ENCODE data around the gene ASB1.

ASB1 gene

GRCh38 chr2:238407566-238407965, 19.2 kb upstream of the ASB1 start:
- TF ChIP-seq CTCF (IDR thresholded peaks at IDR 0.05; ENCODE audit: borderline replicate concordance, control extremely low read depth, extremely low read depth, insufficient read depth, missing control alignments): no peak
- in situ Hi-C loops (cut with MboI; ENCODE audit: low sequenced_read_pairs, unreplicated experiment): no loop called here
- DNase-seq (ENCODE audit: low spot score): no peak

GRCh38 chr2:238408615-238409340, 17.9 kb upstream of the ASB1 start:
- in situ Hi-C loops (cut with MboI; ENCODE audit: low sequenced_read_pairs, unreplicated experiment): no loop called here
- TF ChIP-seq CTCF (IDR thresholded peaks at IDR 0.05; ENCODE audit: borderline replicate concordance, control extremely low read depth, extremely low read depth, insufficient read depth, missing control alignments): no peak
- no peak for DNase-seq (ENCODE audit: low spot score)

DNA sequence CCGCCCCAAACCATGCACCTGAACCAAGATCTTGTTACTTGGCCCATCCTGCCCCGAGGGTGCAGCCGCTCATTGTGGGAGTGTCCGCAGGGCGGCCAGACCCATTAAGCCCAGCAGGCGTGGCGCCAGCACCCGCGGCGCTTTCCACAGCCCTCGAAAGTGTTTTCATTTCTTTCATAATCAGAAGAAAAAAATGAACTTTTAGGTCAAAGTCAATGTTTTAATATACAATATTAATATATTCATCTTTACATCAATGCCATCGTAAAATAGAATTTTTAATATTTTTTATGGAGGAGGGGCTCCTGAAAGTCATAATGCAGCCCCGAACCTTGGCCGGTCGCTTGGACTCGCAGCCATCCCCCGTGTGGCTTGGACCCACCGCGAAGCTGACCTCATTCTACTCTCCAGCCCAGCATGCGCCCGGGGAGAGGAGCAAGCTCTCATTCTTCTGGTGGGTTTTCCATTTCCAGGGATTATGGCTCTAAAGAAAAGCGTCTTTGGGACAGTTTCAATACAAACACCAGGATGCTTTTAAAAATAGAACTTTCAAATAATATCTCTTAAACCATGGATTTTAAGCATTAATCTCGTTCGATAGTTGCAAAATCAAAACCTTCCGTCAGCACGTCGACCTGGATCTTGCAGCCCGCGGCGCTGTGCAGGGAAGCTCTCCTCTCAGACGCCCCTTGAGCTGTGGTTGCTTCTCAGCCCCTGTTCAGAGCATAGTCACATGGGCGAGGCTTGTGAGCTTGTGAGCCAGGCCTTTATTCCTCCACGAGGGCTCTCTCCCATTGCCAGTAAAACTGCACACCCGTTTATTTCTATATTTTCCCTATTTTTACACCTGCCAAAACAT, 17.2 kb upstream of the ASB1 start:
- DNase-seq (ENCODE audit: low spot score): no peak
- in situ Hi-C loops (cut with MboI; ENCODE audit: low sequenced_read_pairs, unreplicated experiment): no loop called here

GRCh38 chr2:238412067-238412767, 14.5 kb upstream of the ASB1 start:
- in situ Hi-C loops (cut with MboI; ENCODE audit: low sequenced_read_pairs, unreplicated experiment): no loop called here
- TF ChIP-seq CTCF (IDR thresholded peaks at IDR 0.05; ENCODE audit: borderline replicate concordance, control extremely low read depth, extremely low read depth, insufficient read depth, missing control alignments): no peak
- no peak for DNase-seq (ENCODE audit: low spot score)

More for the DNA sequence above, 17.2 kb upstream of the ASB1 start:
- no peak for TF ChIP-seq CTCF (IDR thresholded peaks at IDR 0.05; ENCODE audit: borderline replicate concordance, control extremely low read depth, extremely low read depth, insufficient read depth, missing control alignments)

GRCh38 chr2:238413368-238413767, 13.4 kb upstream of the ASB1 start:
- TF ChIP-seq CTCF (IDR thresholded peaks at IDR 0.05; ENCODE audit: borderline replicate concordance, control extremely low read depth, extremely low read depth, insufficient read depth, missing control alignments): no peak
- in situ Hi-C loops (cut with MboI; ENCODE audit: low sequenced_read_pairs, unreplicated experiment): no loop called here

DNA sequence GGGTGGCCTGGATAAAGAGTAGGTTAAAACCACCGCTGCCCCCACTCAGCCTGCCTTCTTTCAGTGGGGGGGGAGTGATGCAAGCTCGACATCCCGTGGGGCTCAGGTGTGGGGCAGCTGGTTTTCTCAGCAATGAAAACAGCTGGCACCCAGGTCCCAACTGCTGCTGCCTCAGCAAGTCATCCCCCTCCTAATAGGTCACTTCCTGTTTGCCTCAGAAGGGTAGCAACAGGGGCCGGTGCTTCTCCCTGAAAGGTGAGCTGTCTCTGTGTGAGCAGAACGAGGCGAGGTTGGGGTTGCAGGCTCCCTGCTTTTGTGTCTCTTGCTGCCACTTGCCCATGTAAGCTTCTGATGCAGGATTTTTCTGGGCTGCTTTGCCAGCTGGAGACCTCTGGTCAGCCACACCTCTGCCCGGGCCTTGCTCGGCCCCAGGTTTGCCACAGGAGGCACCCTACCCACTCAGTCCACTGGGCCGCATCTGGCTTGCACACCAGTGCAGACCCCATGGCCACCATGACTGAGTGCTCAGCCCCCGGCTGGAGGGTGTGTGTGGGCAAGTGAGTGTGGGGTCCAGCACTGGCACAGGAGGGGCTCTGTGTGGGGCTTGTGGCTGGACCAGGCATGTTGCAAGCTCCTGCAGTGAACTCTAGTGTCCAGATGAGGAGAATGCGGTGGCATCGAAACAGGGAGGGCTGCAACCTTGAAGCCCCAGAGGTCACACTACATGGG, 11.5 kb upstream of the ASB1 start:
- in situ Hi-C loops (cut with MboI; ENCODE audit: low sequenced_read_pairs, unreplicated experiment): no loop called here
- no peak for DNase-seq (ENCODE audit: low spot score)
- TF ChIP-seq CTCF (IDR thresholded peaks at IDR 0.05; ENCODE audit: borderline replicate concordance, control extremely low read depth, extremely low read depth, insufficient read depth, missing control alignments): no peak

More at GRCh38 chr2:238413368-238413767, 13.4 kb upstream of the ASB1 start:
- DNase-seq (ENCODE audit: low spot score): no peak

Measured in GM13976 (cell line).